B cell (primary cell): ENCODE results near the gene NEUROG3. TPM values are rescaled to one million over a fixed set of nuclear protein-coding genes. Genes with fewer than 3 reads are reported as not detected.

Experiments
- ATAC-seq: fragments of 200-7000 bp; cut with Tn5 transposase; one replicate; pipeline ENCODE4 v1.10.0; 2021; ENCODE audit warnings: low read depth, mild to moderate bottlenecking, moderate number of reproducible peaks, moderate library complexity
- CTCF ChIA-PET: fragments of 350-600 bp; sonication (Branson Sonifier 250); formaldehyde crosslinking; loops from one replicate; lab custom pipeline; 2021; ENCODE audit warnings: antibody characterized with exemption, inconsistent platforms; lab: Charles Lee
- POLR2A ChIA-PET: fragments of 350-600 bp; sonication (Branson Sonifier 250); formaldehyde crosslinking; loops from one replicate; lab custom pipeline; 2021; ENCODE audit warnings: antibody characterized with exemption; lab: Charles Lee
- DNase-seq: peaks from one replicate; pipeline ENCODE4 v3.0.0; 2013
- H2AFZ ChIP-seq: 2 replicates; pipeline ENCODE4 v1.6.1; 2012; ENCODE audit warnings: mild to moderate bottlenecking, low read depth, low read length; ENCODE audit not compliant: insufficient read depth, poor library complexity, severe bottlenecking
- H3K27ac ChIP-seq, 2 donors: 1 replicate in 1 of 2; 2 replicates in 1 of 2; pipeline ENCODE4 v1.5.1; 2012 to 2013; ENCODE audit warnings: low read length in 2 of 2, mild to moderate bottlenecking in 2 of 2, moderate library complexity in 1 of 2
- H3K27me3 ChIP-seq, 4 experiments: fragments of 200-600 bp in 1 of 4; sonication (generic) in 1 of 4; replicated peaks in 1 of 4; 1 replicate in 2 of 4; 2 replicates in 2 of 4; pipeline versions ENCODE4 v1.6.1 to v1.7.0; 2013 to 2016; ENCODE audit warnings: low read length in 3 of 4, mild to moderate bottlenecking in 2 of 4, mixed read lengths in 1 of 4, moderate library complexity in 1 of 4; ENCODE audit not compliant: insufficient read depth in 4 of 4, control insufficient read depth in 3 of 4; ENCODE audit errors: control extremely low read depth in 1 of 4
- H3K36me3 ChIP-seq, 2 experiments: replicated peaks in 1 of 2; 1 replicate in 1 of 2; 2 replicates in 1 of 2; pipeline versions ENCODE4 v1.6.1 to v1.7.1; 2013; ENCODE audit warnings: low read length in 1 of 2; ENCODE audit not compliant: insufficient read depth in 2 of 2, control insufficient read depth in 1 of 2; ENCODE audit errors: control extremely low read depth in 1 of 2, extremely low read depth in 1 of 2
- H3K4me1 ChIP-seq, 2 donors: fragments of 200-600 bp in 1 of 2; sonication (generic) in 1 of 2; 1 replicate in 1 of 2; 2 replicates in 1 of 2; pipeline versions ENCODE4 v1.5.1 to v1.6.1; 2013 to 2017; ENCODE audit warnings: low read length in 2 of 2; ENCODE audit not compliant: control insufficient read depth in 2 of 2, insufficient read depth in 2 of 2
- H3K4me2 ChIP-seq: replicated peaks from 2 replicates; pipeline ENCODE3; 2012; ENCODE audit warnings: mild to moderate bottlenecking, low read depth, low read length; ENCODE audit not compliant: poor library complexity, severe bottlenecking
- H3K4me3 ChIP-seq, 5 experiments: fragments of 200-600 bp in 1 of 5; sonication (generic) in 1 of 5; 1 replicate in 3 of 5; 2 replicates in 2 of 5; pipeline versions ENCODE4 v1.5.1 to v1.7.0; 2011 to 2016; ENCODE audit warnings: low read length in 4 of 5, mild to moderate bottlenecking in 4 of 5, low read depth in 2 of 5, control low read depth in 1 of 5, moderate library complexity in 1 of 5; ENCODE audit not compliant: insufficient read depth in 1 of 5; ENCODE audit errors: control extremely low read depth in 1 of 5, extremely low read depth in 1 of 5
- H3K79me2 ChIP-seq: fragments of 200-600 bp; sonication (generic); one replicate; pipeline ENCODE4 v1.6.0; 2016; ENCODE audit warnings: low read length; ENCODE audit not compliant: control insufficient read depth, insufficient read depth
- H3K9ac ChIP-seq: fragments of 200-600 bp; sonication (generic); 2 replicates; pipeline ENCODE4 v1.6.1; 2017; ENCODE audit warnings: mild to moderate bottlenecking, low read length, moderate library complexity
- H3K9me3 ChIP-seq, 3 donors: one replicate each; pipeline versions ENCODE4 v1.6.1 to v1.7.1; 2013; ENCODE audit warnings: low read length in 2 of 3; ENCODE audit not compliant: control insufficient read depth in 2 of 3, insufficient read depth in 1 of 3; ENCODE audit errors: control extremely low read depth in 1 of 3
- H4K20me1 ChIP-seq: 2 replicates; pipeline ENCODE4 v1.6.0; 2012; ENCODE audit warnings: mild to moderate bottlenecking, low read length; ENCODE audit not compliant: insufficient read depth, control insufficient read depth, poor library complexity, severe bottlenecking
- H3K27ac Mint-ChIP-seq: one replicate; pipeline ENCODE4 v1.8.0; 2021; ENCODE audit warnings: mixed read lengths
- H3K27me3 Mint-ChIP-seq: one replicate; pipeline ENCODE4 v1.8.0; 2021; ENCODE audit warnings: mixed read lengths
- H3K4me1 Mint-ChIP-seq: one replicate; pipeline ENCODE4 v1.8.0; 2021; ENCODE audit warnings: mixed read lengths
- H3K4me3 Mint-ChIP-seq: one replicate; pipeline ENCODE4 v1.8.0; 2021; ENCODE audit warnings: mixed read lengths
- H3K9me3 Mint-ChIP-seq: one replicate; pipeline ENCODE4 v1.8.0; 2022; ENCODE audit warnings: mixed read lengths; ENCODE audit not compliant: insufficient read depth
- EZH2 ChIP-seq: IDR thresholded peaks from 2 replicates; pipeline ENCODE4 v1.6.1; 2012; ENCODE audit warnings: borderline replicate concordance, low read depth, mild to moderate bottlenecking, moderate library complexity, low read length; ENCODE audit not compliant: insufficient read depth, poor library complexity, severe bottlenecking
- WGBS: methylation state at CpG from one replicate; pipeline ENCODE4 v1.1.5; 2013; ENCODE audit warnings: missing lambda C conversion rate; ENCODE audit not compliant: insufficient coverage; 5-methylcytosine and 5-hydroxymethylcytosine counted together
- intact Hi-C: fragments of 100-400 bp; cut with micrococcal nuclease; formaldehyde crosslinking; loops from one replicate; pipeline ENCODE4 v1.10.0; 2022
- polyA plus RNA-seq: library from polyadenylated mRNA; depleted of rRNA; stranded (reverse); fragments of >200 nt; gene quantifications from 2 replicates; pipeline ENCODE4 v1.2.3, GENCODE V29; 2012
- total RNA-seq, 2 donors: library from RNA; stranded (reverse); fragments of 120-200 nt in 1 of 2; gene quantifications; 1 replicate in 1 of 2; 2 replicates in 1 of 2; pipeline versions ENCODE4 v1.2.3 to v1.2.4, GENCODE V29; 2013 to 2022
- TF ChIP-seq, protein P1 (sequence below): fragments of 200-600 bp; IDR thresholded peaks from one replicate; pipeline ENCODE4 v1.8.0; 2022; ENCODE audit warnings: antibody characterized with exemption, mild to moderate bottlenecking

The NEUROG3 gene
- total and polyA plus RNA-seq, 2 donors (not counting 1 experiment from before 2014, with no cell fraction given): not detected

DNA sequence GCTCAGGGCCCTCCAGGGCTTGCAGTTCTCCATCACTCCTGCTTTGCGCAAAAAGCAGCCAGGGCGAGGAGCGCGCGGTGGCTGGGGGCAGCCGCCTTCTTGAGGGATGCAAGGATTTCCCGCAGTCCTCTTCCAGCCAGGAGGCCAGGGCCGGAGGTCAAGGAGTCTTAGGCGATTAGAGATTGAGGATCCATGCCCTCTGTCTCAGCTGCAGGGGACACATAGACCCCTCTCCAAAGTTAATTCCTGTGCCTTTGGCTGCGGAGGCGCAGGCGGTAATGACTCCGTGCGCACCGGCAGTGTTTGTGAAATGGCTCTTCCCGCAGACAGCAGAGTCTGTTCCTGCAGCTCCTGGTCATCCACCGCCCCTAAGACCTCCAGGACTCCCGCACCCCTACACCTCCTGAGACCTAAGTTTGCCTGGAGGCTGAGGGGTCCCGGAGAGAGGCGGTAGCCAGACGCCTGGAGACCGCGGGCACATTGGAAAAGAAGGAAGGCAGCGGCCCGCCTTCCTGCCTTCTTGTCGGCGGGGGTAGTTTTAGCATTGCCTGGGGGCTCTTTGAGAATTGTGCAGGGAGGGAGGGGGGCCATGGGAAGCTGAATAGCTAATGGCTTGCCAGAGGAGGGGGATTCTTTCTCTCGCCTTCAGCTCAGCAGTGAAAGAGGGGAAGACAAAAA lies 3.3 kb upstream of the NEUROG3 start:
- peaks cover 0 to 9% (median 0%) of the 10 kb centered on the region in 3 donors for H3K9me3 ChIP-seq
- DNase-seq: peak; percentile 13
- no peak for ATAC-seq
- no peak overlapping the region for H2AFZ ChIP-seq
- H3K27me3 ChIP-seq: peaks cover 0 to 86% (median 22%) of the 10 kb centered on the region in 4 experiments
- H3K36me3 ChIP-seq: no peaks in the 10 kb centered on the region
- 10% methylated on average over 21 of the region's 28 CpGs for WGBS
- TF ChIP-seq EZH2: no peak
- TF ChIP-seq, protein P1, sequence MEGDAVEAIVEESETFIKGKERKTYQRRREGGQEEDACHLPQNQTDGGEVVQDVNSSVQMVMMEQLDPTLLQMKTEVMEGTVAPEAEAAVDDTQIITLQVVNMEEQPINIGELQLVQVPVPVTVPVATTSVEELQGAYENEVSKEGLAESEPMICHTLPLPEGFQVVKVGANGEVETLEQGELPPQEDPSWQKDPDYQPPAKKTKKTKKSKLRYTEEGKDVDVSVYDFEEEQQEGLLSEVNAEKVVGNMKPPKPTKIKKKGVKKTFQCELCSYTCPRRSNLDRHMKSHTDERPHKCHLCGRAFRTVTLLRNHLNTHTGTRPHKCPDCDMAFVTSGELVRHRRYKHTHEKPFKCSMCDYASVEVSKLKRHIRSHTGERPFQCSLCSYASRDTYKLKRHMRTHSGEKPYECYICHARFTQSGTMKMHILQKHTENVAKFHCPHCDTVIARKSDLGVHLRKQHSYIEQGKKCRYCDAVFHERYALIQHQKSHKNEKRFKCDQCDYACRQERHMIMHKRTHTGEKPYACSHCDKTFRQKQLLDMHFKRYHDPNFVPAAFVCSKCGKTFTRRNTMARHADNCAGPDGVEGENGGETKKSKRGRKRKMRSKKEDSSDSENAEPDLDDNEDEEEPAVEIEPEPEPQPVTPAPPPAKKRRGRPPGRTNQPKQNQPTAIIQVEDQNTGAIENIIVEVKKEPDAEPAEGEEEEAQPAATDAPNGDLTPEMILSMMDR: no peak
- no peak overlapping the region for H3K4me3 ChIP-seq
- no peak overlapping the region for H3K4me3 Mint-ChIP-seq
- intact Hi-C loops: no loop called here
- H3K4me2 ChIP-seq: no peak overlapping the region
- peaks cover 26% of the 10 kb centered on the region for H3K4me1 Mint-ChIP-seq
- no peaks in the 10 kb centered on the region for H3K9me3 Mint-ChIP-seq
- no peaks in the 10 kb centered on the region for H3K79me2 ChIP-seq
- POLR2A ChIA-PET: no interaction called here
- peaks cover 69% of the 10 kb centered on the region for H3K27me3 Mint-ChIP-seq
- peaks cover 32 to 35% of the 10 kb centered on the region in 2 donors for H3K4me1 ChIP-seq
- no peak overlapping the region for H3K27ac ChIP-seq
- CTCF ChIA-PET: no interaction called here
- H3K27ac Mint-ChIP-seq: no peak overlapping the region
- H3K9ac ChIP-seq: no peak overlapping the region
- no peaks in the 10 kb centered on the region for H4K20me1 ChIP-seq

DNA sequence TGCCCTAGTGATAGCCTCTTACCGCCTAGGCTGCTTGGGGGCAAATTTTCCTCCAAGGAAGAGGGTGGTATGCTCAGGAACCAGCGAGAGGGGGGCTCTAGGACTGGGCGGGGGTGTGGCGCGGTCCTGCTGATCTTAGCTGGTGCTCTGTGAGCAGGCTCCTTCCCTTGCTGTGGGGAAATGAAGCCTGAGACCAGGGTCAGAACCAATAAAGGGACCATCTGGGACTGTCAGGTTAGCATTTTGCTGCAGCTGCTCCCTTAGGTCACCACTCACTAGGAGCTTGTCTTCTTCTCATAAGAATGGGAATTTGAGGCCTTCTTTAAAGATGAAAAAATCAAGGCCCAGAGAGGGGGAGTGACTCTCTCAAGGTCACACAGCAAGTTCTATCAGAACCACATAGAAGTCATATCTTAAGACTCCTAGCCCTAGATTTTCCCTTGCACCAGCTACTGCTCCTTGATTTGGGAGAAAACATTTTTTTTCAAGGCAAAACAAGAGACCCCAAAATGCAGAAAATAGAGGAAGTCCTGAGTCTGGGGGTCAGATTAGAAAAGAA lies 2.0 kb upstream of the NEUROG3 start:
- CTCF ChIA-PET: no interaction called here
- Mint-ChIP-seq H3K4me1 (peaks cover 26% of the 10 kb centered on the region), H3K27ac (no peak overlapping the region), H3K27me3 (peaks cover 72% of the 10 kb centered on the region), H3K9me3 (no peaks in the 10 kb centered on the region), H3K4me3 (no peak overlapping the region)
- H3K79me2 ChIP-seq: no peaks in the 10 kb centered on the region
- no peak for TF ChIP-seq EZH2
- TF ChIP-seq, protein P1: no peak
- no peaks in the 10 kb centered on the region for H3K36me3 ChIP-seq
- peaks cover 0 to 91% (median 26%) of the 10 kb centered on the region in 4 experiments for H3K27me3 ChIP-seq
- no peak overlapping the region for H3K4me2 ChIP-seq
- H3K4me1 ChIP-seq: peaks cover 32 to 35% of the 10 kb centered on the region in 2 donors
- H4K20me1 ChIP-seq: no peaks in the 10 kb centered on the region
- H3K9ac ChIP-seq: no peak overlapping the region
- no peak overlapping the region for H3K4me3 ChIP-seq
- ATAC-seq: no peak
- DNase-seq: no peak
- H3K9me3 ChIP-seq: peaks cover 0 to 9% (median 0%) of the 10 kb centered on the region in 3 donors
- POLR2A ChIA-PET: no interaction called here
- WGBS: 4% methylated on average over 5 of the region's 5 CpGs
- intact Hi-C loops: no loop called here
- no peak overlapping the region for H2AFZ ChIP-seq
- H3K27ac ChIP-seq: no peak overlapping the region
